CD4-positive, alpha-beta T cell treated with Interleukin-4 for 1 hour (primary cell): Measurements from ENCODE around the gene CRIP1.

ENCODE experiments used
- DNase-seq, 2 donors: peaks; one replicate each; pipeline ENCODE4 v3.0.0-alpha.2; 2020 to 2022

CRIP1 gene

GRCh38 chr14:105494606-105494929 is 7.9 kb downstream of the CRIP1 start:
- peak in 1 of 2 donors; percentile 10 for DNase-seq

GRCh38 chr14:105495101-105495989 is 8.7 kb downstream of the CRIP1 start:
- no peak for DNase-seq

GRCh38 chr14:105495990-105496830 is 9.5 kb downstream of the CRIP1 start:
- DNase-seq, result no peak

GRCh38 chr14:105496831-105497591 is 10.3 kb downstream of the CRIP1 start:
- no peak for DNase-seq

- DNase-seq, result no peak
Measured at GRCh38 chr14:105497671-105498429, 11.2 kb downstream of the CRIP1 start.

DNA sequence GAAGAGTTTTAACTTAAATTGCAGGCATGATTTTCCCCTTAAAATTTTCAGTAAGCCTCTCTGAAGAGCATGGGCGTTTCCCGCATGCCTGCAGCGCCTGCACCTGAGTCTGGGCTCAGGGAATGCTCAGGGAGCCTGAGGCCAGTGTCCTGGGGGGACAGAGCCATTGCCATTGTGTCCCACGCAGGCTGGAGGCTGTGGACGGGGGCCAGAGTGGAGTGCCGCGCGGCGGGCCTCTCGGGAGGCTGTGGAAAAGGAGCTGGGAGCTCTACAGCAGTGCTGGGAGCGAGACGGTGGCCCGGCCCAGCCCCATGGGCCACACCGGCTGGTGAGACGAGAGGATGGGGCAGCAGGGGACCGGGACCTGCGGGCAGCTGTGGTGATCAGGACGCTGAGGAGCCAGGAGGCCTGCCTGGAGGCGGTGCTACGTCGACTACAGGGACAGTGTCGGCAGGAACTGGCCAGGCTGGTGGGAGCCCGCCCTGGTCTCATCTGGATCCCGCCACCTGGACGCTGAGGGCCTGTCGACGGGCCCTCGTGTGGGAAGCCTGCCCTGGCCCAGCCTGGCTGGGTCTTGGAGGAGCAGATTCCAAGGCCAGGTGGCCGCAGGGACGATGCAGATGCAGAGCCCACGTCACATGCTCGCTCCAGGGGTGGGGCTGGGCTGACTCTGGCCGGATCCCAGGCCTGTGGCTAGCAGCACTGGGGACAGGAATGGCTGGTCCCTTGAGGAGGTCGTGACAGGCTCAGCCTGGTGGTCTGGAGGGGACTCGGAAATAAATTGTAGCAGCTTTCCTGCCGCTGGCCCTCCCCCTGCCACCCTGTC is 12.0 kb downstream of the CRIP1 start:
- no peak for DNase-seq

DNA sequence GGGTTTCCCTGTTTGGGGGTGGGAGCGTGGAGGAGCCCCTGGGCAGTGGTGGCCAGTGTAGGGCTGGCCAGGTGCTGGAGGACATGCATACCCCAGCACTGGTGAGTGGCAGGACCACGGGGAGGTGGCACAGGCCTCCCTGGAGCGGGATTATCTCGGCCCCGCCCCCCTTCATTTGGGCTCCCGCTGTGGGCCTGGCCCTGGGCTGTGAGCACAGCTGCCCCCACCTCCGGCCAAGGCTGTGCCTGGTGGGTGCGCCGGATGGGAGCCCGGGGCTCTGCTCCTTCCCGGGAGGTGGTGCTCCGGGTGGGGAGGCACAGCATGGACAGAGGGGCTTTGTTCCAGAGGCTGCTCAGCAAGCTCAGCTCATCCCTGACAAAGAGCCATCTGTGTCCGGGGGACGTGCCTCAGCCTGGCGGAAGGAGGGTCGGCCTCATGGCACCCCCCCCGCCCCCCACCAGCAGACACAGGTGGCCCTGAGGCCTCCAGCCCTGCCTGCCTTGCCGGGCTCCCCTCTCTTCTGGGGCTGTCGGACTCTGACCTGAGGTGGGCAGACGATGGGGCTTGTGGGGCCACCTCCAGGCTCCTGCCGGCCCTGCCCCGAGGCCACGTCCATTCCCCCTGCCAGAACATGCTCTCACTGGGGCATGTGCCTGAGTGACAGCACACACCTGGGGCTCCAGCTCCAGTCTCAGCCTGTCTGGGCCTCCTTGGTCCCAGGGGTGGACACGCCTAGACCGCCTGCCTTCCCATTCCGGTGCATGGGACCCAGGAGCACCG is 12.8 kb downstream of the CRIP1 start:
- no peak for DNase-seq

DNA sequence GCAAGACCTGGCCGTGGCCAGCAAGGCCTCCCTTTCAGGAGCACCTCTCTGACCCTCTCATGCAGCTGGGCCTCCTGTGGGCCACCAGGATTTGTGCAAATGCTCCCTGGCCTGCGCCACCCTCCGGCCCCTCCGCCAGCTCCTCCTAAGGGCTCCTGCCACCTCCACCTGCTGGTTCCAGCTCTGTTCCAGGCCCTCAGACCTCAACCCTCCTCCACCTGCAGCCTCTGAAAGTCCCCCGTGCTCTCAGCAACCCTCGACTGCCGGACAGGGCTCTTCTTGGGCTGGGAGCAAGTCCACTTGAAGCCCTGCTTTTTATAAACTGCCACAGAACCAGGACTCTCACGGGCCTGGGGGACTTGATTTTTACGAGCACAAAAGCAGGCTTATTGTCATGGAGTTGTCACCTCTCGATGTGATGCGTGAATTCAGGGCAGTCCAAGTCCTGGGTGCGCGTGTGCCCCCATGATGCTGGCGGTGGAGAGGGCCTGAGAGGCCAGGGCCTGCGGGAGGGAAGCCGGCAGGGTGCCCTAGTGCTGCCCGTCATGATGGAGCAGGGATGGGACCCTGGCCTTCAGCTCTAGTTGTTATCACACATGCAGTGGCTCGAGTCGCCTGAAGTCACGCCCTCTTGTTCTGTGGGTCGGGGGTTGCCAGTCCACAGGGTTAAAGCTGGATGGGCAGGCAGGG is 13.5 kb downstream of the CRIP1 start:
- peak in 1 of 2 donors; percentile 24 for DNase-seq

GRCh38 chr14:105500726-105501101 is 14.0 kb downstream of the CRIP1 start:
- no peak for DNase-seq

- DNase-seq, result no peak
Measured at GRCh38 chr14:105501504-105502291, 15.0 kb downstream of the CRIP1 start.

DNA sequence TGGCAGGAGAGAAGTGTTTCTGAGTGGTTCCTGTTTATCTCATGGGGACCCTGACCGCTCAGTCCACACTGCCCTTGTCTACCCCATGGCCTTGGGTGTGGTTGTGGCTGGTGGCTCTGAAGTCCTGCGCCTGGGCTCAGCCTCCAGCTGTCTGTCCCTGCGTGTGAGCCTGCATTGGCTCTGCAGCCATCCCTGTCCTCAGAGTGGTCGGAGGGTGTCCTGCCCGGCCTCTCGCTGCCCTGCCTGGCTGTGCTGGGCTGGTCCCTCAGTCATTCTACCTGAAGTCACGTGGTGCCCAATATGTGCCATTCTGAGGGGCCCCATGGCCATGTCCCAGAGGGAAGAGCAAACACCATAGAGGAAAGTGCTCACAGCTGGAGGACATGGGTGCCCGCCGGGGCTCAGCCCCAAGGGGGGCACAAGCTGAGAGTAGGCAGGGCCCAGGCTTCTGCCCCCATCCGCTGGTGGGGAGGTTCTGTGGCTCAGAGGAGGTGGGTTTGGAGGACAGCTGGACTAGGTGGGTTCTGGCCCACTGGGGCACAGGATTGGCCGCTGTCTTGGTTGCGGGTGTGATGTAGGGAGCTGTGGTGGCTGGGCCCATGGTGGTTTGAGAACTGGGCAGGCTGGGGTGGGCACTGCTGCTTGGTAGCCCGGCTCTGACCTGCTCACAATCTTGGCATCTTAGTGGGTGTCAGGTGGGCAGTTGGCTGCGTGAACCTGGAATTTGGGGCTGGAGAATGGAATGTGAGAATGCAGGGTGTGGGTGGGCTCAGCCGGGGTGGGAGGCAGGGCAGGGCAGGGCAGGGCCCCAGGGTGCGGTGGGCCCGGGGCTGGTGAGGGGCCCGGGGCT is 16.0 kb downstream of the CRIP1 start:
- no peak for DNase-seq

- no peak for DNase-seq
Measured at GRCh38 chr14:105503296-105503640, 16.6 kb downstream of the CRIP1 start.

DNA sequence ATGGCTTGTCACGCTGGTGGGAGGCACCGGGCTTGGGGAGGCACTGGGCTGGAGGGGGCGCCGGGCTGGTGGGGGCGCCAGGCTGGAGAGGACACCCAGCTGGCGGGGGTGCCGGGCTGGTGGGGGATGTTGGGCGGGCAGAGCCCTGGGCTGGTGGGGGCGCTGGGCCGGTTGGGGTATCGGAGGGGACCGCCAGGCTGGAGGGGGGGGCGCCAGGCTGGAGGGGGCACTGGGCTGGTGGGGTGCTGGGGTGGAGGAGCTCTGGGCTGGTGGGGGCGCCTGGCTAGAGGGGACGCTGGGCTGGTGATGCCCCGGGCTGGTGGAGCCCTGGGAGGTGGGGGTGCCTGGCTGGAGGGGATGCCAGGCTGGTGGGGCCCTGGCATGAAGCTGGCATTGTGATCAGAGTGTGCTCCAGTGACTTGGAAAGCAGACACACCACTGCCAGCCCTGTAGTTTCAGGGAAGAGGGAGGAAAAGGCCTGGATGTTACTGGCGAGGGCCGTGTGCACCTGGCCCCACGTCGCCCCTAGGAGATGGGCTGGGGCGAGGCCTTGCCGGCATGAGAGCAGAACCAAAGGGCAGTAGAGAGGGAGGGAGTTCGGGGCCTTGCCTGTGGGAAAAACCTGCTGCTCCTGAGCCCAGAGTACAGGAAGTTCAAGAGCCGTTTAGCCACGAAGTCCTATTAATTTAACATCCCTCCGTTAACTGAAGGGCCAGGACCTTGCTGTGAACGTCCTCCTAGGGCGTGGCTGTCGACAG is 17.4 kb downstream of the CRIP1 start:
- DNase-seq, result peak in 1 of 2 donors; percentile 22

DNA sequence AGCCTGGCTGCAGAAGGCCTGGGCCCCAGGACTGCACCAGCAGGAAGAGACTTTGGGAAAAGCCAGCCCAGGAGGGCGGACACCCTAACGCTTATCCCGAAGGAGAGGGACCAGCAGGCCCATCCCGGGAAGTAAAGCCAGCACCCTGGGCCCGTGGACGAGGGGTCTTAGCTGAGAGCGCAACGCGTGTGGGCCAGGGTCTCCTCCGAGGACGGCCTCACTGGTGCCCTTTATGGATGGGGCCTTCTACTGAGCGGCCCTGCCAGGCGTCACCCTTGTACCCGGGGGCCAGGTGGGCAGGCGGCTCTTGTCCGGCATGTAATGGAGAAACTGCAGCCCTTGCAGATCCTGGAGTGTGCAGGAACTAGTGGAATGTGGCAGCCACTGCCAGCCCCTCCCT is 18.4 kb downstream of the CRIP1 start:
- no peak for DNase-seq

- DNase-seq, result no peak
Measured at GRCh38 chr14:105507247-105507646, 20.6 kb downstream of the CRIP1 start.

- DNase-seq, result no peak
Measured at GRCh38 chr14:105508069-105508468, 21.4 kb downstream of the CRIP1 start.

DNA sequence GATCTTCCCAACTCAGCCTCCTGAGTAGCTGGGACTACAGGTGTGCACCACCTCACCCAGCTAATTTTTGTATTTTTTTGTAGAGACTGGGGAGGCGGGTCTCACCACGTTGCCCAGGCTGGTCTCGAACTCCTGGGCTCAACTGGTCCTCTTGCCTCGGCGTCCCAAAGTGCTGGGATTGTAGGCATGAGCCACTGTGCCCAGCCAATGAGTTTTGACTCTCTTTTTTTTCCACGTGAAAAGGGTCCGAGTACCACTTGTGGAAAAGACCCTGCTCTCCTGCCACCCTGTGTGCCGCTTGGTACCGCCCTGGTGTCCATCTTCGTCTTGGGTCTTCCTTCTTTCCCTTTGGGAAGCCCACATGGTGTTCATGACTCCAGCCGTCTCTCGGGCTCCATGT is 21.9 kb downstream of the CRIP1 start:
- DNase-seq, result no peak

DNA sequence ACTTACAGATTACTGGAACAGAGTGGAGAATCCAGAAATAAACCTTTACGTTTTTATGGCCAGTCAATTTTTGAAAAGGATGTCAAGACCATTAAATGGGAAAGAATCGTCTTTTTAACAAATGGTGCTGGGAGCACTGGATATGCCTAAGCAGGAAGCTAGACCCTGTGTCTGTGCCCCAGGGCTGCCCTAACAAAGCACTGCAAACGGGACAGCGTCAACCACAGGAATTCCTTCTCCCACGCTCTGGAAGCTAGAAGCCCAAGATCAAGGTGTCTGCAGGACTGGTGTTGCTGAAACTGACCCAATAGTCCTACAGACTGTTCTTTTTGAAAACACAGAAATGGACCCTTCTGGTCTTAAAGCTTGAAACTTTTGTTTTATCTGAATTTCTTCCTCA is 30.4 kb downstream of the CRIP1 start:
- DNase-seq, result no peak
